Right forelimb (tissue), 1 donor: ENCODE measurements around the gene CCDC149.

Source experiments
- DNase-seq: peaks from one replicate; pipeline ENCODE4 v3.0.0-alpha.2; 2018

Gene CCDC149

DNA sequence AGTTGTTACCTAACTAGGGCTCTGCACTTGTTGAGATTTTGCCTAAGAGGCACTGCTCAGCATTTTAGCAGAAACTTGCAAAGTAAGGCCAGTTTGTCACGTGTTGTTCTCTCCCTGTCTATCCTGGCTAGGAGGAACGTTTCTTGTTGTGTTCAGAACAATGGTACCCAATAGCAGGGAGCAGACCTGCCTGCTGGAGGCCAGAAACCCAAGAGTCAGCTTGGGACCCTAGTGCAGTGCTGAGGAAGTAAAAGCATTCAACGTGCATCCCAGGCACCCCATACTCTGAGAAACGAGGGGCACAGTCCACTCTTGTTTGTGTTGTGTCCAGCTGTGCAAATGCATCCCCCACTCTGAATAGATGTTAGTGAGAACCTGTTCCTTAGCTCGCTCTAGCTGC is 75.1 kb downstream of the CCDC149 start:
- DNase-seq: no peak

DNA sequence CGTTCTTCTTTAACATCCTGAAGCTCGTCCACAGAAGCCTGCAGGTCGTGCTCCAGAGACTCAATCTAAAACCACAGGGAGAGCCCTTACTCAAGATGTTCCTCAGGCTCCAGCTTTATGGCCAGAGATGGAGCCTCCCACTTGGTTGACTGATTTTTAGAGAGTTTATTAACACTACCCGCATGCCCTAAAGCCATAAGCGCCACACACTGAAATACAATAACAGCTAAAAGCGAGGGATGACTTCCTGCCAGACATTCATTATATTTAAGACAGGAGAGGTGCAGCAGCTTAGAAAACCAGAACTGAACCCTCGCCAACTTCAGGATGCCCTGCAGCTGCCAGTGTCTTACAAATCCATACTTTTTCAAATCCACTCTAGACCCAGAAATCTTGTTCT is 75.5 kb downstream of the CCDC149 start:
- DNase-seq: no peak

DNA sequence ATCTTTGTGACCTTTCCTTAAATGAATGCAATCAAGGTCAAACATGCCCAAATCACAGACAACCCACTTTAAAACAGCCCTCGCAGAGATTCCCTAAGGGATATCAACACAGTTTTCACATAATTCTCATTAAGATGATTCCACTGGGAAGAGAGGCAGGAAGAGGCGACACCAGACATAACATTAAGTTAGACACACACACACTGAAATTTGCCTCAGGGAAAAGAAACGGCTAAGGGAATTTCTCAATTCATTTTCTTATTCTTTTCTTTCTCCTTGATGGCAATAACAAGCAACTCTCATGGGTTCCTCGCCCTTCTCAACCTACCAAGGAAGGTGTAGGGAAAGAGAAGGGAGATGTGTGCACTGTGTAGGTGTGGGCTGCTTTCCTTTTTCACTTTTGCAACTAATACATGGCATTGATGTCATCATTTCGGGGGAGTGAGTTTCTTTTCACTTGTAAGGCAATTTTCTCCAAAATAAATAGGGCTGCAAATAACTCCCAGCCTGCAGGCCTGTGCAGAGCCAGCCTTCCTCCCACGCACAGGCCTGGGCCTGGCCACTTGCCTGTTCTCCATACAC is 76.1 kb downstream of the CCDC149 start:
- no peak for DNase-seq

- no peak for DNase-seq
These were observed 77.1 kb downstream of the CCDC149 start for GRCh38 chr4:24835696-24836095.

- DNase-seq: no peak
These were observed 81.2 kb downstream of the CCDC149 start for GRCh38 chr4:24831637-24832036.

GRCh38 chr4:24824720-24825119 is 88.1 kb downstream of the CCDC149 start:
- no peak for DNase-seq

- DNase-seq: no peak
These were observed 92.3 kb downstream of the CCDC149 start for GRCh38 chr4:24820541-24820940.

DNA sequence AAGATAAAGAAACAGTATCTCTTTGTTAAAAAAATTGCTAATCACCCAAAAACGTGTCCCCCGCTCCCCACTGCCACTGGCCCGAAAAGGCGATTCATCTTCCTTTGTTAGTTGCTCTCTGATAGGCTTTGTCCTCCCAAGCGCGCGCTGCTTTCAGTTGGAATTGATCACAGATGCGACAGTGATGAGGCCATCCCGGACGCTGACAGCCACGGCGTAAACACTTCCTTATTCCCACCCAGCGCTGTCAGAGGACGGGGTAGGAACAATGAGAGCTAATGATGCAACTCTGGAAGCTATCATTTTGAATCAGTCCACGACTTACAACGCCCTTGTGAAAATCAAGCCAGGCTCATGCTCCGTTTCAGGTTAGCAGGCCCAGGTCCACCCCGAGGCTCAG is 96.0 kb downstream of the CCDC149 start:
- DNase-seq: no peak

DNA sequence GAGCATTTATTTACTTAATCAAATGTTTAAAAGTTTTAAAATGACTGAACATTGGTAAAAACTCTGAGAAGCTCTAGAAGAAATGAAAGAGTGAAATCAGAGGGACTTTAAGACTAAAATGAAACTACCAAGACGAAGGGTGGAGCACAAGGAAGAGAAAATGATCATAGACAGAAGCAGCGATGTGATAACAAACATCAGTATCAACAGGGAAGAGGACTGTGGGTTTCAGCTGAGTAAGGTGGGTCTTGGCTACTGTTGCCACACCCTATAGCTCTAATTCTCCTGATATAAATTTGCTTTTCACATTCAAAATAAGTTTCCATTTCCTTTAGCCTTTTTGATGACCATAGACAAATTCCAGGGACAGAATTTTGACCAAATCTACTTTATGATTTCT is 99.1 kb downstream of the CCDC149 start:
- DNase-seq: no peak

GRCh38 chr4:24810871-24811631 is 101.8 kb downstream of the CCDC149 start:
- DNase-seq: no peak

GRCh38 chr4:24809815-24810405 is 102.9 kb downstream of the CCDC149 start:
- no peak for DNase-seq

DNA sequence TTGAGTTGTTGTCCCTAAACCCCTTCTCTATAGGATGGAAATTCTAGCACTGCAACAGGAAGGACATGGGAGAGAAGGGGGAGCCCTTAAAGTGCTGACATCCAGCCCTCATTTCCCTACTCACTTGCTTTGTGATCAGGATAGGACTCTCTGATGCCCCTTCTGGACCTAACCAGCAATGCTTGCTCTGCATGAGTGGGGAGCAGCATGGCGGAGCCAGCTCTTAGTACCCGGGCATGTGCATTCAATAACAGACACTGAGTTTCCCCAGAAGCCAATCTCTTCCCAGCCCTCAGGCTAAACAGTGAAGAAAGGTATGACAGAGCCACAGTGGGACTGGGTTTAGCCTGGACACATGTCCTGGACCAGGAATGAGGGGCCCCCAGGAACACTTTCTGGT is 103.5 kb downstream of the CCDC149 start:
- no peak for DNase-seq

DNA sequence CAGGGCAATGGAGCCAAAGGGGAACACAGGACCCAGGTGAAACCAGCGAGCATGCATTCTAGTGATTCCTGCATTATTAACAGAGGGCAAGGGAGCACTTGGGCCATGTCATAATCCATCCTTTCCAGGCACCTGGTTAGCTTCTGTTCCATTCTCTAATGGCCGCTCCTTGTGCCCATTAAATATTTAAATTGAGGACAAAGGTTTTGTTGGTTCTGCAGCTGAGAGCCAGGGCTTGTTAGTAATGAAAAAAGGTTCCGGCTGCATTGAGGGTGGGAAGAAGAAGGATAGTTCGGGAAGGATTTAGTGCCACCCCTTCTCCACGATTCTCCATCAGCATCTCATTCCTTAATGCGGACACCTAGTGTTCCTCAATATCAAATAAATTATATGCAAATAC is 103.9 kb downstream of the CCDC149 start:
- DNase-seq: no peak

DNA sequence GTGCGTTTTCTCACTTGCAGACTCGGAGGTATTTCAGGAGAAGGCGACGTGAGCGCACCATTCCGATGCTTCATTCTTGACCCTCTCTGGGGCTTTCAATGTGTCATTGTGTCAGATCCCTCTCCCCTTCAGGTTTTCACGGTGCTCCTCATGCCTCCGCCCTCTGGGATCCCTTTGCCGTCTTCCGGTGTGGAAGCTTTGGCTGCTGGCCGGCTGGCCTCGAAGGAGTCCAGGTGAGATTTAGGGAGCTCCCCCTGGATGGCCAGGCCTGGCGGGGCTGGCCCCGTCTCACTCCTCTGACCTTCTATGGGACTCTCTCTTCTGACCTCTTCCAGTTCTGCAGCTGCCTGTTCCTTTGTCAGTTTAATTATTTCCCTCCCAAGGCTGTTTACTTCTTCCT is 104.6 kb downstream of the CCDC149 start:
- DNase-seq: no peak

- no peak for DNase-seq
These were observed 105.2 kb downstream of the CCDC149 start for GRCh38 chr4:24807611-24808010.

DNA sequence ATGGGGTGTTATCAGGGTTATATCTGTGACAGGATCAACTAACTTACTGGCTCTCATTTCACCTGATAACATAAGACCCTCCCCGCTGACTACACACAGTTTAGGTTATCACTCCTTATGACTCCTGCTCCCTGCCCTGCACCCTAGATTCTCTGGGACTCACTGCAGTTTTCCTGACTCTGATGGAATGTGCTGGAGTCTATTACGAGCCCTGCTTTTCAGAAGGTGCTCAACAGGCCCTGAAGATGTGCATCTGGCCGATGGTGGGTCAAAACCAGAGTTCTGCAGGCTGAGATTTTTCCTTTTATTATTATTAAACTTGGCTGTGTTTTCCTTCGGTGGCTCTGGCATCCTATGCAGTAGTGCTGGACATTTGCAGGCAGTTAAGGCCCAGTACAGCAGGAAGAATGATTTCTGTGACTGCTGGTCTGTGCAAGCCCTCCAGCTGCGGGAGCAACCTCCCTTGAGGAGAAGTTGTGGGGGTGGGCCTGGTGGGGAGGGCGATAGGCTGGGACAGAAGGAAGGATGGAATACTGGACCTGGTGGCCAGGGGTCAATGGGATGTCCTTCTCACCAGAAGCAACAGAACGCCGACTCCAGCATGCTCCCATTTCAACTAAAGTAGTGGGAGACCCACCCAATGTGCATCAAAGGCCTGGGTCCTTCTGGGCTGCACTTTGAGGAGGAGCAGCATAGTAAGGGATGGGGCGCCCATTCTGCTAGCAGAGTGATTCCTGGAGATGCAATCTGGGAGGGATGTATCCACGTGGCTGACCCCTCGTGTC is 106.4 kb downstream of the CCDC149 start:
- no peak for DNase-seq

DNA sequence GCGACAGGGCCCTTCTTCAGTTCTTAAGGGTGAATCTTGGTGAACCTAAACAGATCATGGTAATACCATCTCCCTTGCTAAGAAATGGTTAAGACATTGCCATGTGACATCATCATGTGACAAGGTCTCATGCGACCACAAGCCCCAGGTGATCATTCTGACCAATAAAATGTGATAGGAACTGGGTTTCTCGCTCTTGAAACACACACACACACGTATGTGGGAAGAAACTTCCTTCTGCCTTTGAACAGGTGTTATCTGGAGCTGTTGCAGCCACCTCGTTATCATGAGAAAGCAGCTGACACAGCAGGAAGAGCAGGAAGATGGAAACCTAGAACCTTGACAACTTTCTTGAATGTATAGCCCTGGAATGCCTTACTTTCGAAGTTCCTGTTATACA is 107.3 kb downstream of the CCDC149 start:
- no peak for DNase-seq

DNA sequence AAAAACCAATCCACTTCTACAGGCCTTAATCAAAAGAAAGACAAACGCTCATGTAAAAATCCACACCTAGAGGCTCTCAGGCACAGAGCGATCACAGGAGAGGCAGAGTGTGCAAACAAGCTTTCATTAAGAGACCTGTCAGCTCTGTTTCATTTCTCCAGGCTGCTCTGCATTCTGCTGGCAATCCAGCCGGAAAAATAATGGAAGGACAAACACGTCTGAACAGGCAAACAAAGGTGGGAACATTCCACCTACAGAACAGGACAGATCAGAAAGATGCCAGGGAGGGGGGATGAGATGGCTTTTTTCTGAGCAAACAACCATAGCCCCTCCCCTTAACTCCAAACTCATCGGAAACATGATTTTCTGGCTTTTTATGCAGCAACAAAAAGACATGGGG is 107.8 kb downstream of the CCDC149 start:
- no peak for DNase-seq

DNA sequence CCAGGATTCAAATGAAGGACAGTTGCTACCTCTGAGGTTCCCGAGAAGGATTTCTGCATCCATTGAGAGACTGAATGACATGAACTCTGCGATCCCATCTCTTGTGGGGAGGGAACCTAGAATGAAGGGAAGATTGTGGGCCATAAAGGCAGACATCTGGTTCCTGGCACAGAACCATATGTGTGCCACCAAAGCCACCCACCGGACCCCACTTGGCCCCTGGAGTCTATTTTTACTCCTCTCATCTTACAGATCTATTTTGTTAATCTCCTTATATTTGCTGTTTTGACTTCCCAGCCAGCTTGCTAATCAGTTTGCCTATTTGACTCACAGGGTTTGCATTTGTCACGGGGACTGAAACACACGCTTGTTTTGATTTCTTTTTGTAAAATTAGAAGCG is 110.2 kb downstream of the CCDC149 start:
- DNase-seq: no peak

GRCh38 chr4:24801136-24801855 is 111.5 kb downstream of the CCDC149 start:
- DNase-seq: no peak

DNA sequence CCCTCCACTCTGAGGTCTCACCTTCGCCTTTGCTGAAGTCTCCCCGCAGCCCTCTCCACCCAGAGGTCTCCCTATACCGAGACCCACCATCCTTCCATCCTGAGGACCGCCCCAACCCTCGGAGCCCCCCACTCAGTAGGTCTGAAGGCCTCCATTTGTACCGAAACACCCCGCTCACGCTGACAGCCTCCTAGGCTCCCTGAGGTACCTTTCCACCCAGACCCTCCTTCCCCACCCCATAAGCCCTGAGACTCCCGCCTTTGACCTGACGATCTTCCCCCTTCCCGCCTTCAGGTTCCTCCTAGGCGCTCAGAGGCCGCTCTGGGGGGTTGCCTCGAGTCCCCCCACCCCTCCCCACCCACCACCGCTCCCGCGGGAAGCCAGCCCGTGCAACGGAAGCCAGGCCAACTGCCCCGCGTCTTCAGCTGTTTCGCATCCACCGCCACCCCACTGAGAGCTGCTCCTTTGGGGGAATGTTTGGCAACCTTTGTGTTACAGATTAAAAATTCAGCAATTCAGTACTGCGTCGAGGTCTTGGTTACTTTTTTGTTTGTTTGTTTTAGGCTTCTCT is 112.4 kb downstream of the CCDC149 start:
- no peak for DNase-seq

DNA sequence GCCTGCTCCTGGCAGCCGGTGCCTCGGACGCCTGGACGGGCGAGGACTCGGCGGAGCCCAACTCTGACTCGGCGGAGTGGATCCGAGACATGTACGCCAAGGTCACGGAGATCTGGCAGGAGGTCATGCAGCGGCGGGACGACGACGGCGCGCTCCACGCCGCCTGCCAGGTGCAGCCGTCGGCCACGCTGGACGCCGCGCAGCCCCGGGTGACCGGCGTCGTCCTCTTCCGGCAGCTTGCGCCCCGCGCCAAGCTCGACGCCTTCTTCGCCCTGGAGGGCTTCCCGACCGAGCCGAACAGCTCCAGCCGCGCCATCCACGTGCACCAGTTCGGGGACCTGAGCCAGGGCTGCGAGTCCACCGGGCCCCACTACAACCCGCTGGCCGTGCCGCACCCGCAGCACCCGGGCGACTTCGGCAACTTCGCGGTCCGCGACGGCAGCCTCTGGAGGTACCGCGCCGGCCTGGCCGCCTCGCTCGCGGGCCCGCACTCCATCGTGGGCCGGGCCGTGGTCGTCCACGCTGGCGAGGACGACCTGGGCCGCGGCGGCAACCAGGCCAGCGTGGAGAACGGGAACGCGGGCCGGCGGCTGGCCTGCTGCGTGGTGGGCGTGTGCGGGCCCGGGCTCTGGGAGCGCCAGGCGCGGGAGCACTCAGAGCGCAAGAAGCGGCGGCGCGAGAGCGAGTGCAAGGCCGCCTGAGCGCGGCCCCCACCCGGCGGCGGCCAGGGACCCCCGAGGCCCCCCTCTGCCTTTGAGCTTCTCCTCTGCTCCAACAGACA is 113.1 kb downstream of the CCDC149 start:
- peak; percentile 52 for DNase-seq
